Esophagus muscularis mucosa (tissue), 3 donors: Measurements from ENCODE around the gene RUNX1.

Experiments used
- CTCF ChIP-seq, 3 experiments: fragments of 200-600 bp in 2 of 3; fragments of 450-650 bp in 1 of 3; sonication (generic) in 2 of 3; IDR thresholded peaks; one replicate each; pipeline ENCODE4 v1.5.1; 2017 to 2019; ENCODE audit warnings: antibody characterized with exemption in 3 of 3, mild to moderate bottlenecking in 2 of 3, moderate library complexity in 1 of 3
- POLR2A ChIP-seq: fragments of 450-650 bp; IDR thresholded peaks from one replicate; pipeline ENCODE4 v1.6.1; 2017; ENCODE audit warnings: antibody characterized with exemption, moderate library complexity, mild to moderate bottlenecking, low read depth

- TF ChIP-seq CTCF (IDR thresholded peaks at IDR 0.05) = no peak
- no peak for TF ChIP-seq POLR2A
Measured at GRCh38 chr21:35005077-35005476, 44.0 kb downstream of the RUNX1 start.
